GM06990 (cell line): ENCODE results near the gene SLC2A5.

Source experiments
- DNase-seq: peaks from one replicate; pipeline ENCODE4 v3.0.0-alpha.2; 2011; ENCODE audit not compliant: insufficient read length; ENCODE audit errors: extremely low read depth
- H3K27me3 ChIP-seq: replicated peaks from 2 replicates; pipeline ENCODE4 v1.6.0; 2011; ENCODE audit warnings: low read length; ENCODE audit not compliant: control insufficient read depth, insufficient read depth
- H3K36me3 ChIP-seq: 2 replicates; pipeline ENCODE4 v1.5.1; 2011; ENCODE audit warnings: low read length; ENCODE audit not compliant: control insufficient read depth, insufficient read depth
- H3K4me3 ChIP-seq: replicated peaks from 2 replicates; pipeline ENCODE4 v1.5.1; 2011; ENCODE audit warnings: low read depth, mild to moderate bottlenecking, control low read depth, low read length
- TF ChIP-seq, protein P1 (sequence below): IDR thresholded peaks from 2 replicates; pipeline ENCODE4 v1.5.1; 2011; ENCODE audit warnings: low read length, control low read depth, mild to moderate bottlenecking, inconsistent platforms; ENCODE audit not compliant: insufficient read depth, poor library complexity, severe bottlenecking

SLC2A5 gene

DNA sequence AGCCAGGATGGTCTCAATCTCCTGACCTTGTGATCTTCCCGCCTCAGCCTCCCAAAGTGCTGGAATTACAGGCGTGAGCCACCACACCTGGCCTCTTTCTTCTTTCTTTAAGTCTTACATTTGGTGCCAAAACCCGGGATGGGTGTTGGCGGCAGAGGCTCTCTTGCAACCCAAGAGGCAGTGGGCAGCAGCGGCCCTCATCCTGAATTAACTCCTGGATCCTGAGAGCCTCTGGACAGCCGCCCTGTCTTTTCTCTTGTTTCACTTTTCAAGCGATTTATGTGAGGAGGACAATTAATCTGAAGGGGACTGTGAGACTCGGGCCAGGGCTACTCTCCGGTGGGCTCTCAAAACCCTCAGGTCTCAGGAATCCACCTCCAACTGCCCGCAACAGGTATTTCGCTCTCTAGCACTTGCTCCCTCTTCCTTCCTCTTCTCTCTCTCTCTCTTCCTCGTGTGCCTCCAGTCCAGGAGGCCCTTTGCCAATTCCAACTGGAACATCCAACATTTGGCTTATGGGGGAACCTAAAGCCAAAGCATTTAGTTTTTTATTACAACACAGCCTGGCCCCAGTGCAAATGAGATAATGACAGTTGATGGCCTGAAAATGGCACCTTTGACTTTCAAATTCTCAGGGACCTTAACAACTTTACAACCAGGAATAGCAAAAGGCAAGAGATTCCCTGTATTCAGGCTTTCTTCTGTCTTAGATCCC is 18.1 kb upstream of the SLC2A5 start:
- TF ChIP-seq, protein P1, sequence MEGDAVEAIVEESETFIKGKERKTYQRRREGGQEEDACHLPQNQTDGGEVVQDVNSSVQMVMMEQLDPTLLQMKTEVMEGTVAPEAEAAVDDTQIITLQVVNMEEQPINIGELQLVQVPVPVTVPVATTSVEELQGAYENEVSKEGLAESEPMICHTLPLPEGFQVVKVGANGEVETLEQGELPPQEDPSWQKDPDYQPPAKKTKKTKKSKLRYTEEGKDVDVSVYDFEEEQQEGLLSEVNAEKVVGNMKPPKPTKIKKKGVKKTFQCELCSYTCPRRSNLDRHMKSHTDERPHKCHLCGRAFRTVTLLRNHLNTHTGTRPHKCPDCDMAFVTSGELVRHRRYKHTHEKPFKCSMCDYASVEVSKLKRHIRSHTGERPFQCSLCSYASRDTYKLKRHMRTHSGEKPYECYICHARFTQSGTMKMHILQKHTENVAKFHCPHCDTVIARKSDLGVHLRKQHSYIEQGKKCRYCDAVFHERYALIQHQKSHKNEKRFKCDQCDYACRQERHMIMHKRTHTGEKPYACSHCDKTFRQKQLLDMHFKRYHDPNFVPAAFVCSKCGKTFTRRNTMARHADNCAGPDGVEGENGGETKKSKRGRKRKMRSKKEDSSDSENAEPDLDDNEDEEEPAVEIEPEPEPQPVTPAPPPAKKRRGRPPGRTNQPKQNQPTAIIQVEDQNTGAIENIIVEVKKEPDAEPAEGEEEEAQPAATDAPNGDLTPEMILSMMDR, result no peak

DNA sequence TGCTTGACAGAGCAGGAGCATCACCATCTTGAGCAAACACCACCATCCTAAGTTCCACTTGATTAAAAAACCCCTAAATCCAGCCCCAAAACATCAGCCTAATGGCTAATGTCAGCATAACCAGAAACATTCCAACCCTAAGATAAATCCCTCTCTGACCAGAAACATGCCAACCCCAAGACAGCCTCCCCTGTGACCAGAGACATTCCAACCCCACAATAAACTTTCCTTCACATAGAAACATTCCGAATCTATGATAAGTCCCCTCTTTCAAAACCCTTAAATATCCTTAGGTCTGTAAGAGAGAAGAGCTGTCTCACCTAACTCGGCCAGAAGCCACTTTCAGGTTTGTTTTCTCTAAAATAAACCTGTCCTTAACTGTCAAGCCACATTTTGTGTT is 17.4 kb upstream of the SLC2A5 start:
- DNase-seq, result no peak
- Histone ChIP-seq H3K36me3 (no peaks in the 10 kb centered on the region), H3K27me3 (no peaks in the 10 kb centered on the region; the same call in 1 of the 2 replicates), H3K4me3 (no peak overlapping the region)
- TF ChIP-seq, protein P1, result no peak

More for the DNA sequence above, 18.1 kb upstream of the SLC2A5 start:
- no peak for DNase-seq
- no peaks in the 10 kb centered on the region for H3K36me3 ChIP-seq
- H3K4me3 ChIP-seq, result no peak overlapping the region
- no peaks in the 10 kb centered on the region; the same call in 1 of the 2 replicates for H3K27me3 ChIP-seq

DNA sequence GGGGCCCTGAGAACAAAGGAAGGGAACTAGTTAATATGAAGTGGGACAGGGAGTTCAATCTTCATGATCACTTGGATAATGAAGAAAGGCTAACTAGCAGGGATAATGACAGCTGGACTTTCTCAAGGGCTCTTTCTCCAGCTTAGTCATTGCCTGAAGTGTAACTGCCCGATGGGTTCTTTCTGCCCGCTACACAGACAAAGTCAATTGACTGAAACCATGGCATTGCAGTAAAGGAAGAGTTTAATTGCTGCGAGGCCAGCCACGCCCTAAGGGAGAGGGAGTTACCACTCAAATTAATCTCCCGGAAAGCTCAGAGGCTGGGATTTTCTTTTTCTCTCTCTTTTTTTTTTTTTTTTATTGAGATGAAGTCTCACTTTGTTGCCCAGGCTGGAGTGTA is 16.6 kb upstream of the SLC2A5 start:
- no peak for DNase-seq
- H3K4me3 ChIP-seq, result no peak overlapping the region
- no peaks in the 10 kb centered on the region for H3K36me3 ChIP-seq
- H3K27me3 ChIP-seq, result no peaks in the 10 kb centered on the region; the same call in 1 of the 2 replicates
- TF ChIP-seq, protein P1, result no peak

DNA sequence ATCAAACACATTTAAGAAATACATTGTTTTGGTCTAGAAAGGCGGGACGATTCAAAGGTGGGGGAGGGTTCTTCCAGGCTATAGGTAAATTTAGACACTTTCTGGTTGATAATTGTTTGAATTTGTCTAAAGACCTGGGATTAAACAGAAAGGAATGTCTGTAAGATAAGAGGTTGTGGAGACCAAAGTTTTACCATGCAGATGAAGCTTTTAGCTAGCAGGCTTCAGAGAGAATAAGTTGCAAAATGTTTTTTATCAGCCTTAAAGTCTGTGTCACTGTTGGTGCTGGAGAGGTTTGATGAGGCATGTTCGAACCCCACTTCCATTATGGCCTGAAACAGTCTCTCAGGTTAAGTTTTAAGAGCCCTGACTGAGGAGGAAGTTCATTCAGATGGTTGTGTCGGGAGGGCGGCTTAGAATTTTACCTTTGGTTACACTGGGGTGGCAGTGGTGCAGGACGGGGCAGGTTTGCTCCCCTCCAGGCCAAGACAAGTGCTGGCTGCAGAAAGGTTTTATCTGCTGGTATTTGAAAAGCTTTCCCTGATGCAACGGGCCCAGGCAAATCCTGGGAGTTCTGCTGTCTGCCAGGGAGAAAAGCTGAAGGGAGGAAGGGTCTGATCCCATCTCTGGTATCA is 16.0 kb upstream of the SLC2A5 start:
- DNase-seq, result no peak

DNA sequence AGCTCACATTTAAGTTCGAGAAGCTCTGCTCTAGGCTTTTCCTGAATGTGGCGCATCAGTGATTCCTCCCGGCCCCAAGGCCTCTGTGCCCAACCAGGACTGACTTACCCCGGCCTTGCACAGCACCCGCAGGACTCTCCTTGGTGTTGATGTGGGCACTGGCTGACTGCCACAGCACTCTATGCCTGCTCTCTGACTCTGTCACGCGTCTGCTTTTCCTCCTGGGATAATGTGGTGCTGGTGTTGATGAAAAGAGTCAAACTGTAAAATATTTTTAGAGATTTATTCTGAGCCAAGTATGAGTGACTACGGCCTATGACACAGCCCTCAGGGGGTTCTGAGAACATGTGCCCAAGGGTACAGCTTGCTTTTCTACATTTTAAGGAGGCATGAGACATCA is 15.5 kb upstream of the SLC2A5 start:
- TF ChIP-seq, protein P1, result no peak
- DNase-seq, result no peak

More for the DNA sequence above, 16.0 kb upstream of the SLC2A5 start:
- no peak overlapping the region for H3K4me3 ChIP-seq
- H3K36me3 ChIP-seq, result no peaks in the 10 kb centered on the region
- H3K27me3 ChIP-seq, result no peaks in the 10 kb centered on the region; the same call in 1 of the 2 replicates
- TF ChIP-seq, protein P1, result no peak

More for the DNA sequence above, 15.5 kb upstream of the SLC2A5 start:
- Histone ChIP-seq H3K36me3 (no peaks in the 10 kb centered on the region), H3K4me3 (no peak overlapping the region), H3K27me3 (no peaks in the 10 kb centered on the region; the same call in 1 of the 2 replicates)
